GM12891 (cell line): ENCODE measurements around the gene KLHL11.
"Not testable (repeated sequence)": the region's sequence is repeated elsewhere in the genome, so short reads cannot be mapped to it uniquely, and the experiment has no call there.

Experiments
- DNase-seq: peaks from one replicate; pipeline ENCODE4 v3.0.0; 2011; ENCODE audit warnings: low spot score; ENCODE audit not compliant: insufficient read length
- FAIRE-seq: peaks from 2 replicates; lab custom pipeline; 2011; peaks lifted over from hg19 to GRCh38; lab: Jason Lieb, UNC
- PAX5 ChIP-seq: IDR thresholded peaks from 2 replicates; pipeline ENCODE4 v1.6.1; 2011; ENCODE audit warnings: low read length, moderate library complexity, mild to moderate bottlenecking; ENCODE audit not compliant: insufficient read depth, severe bottlenecking
- POLR2A ChIP-seq: IDR thresholded peaks from 2 replicates; pipeline ENCODE4 v1.6.1; 2011; ENCODE audit warnings: low read depth, low read length, control low read depth
- POLR2AphosphoS5 ChIP-seq: IDR thresholded peaks from 2 replicates; pipeline ENCODE4 v1.6.1; 2011; ENCODE audit warnings: low read depth, low read length, control low read depth
- POU2F2 ChIP-seq: IDR thresholded peaks from 2 replicates; pipeline ENCODE4 v1.6.1; 2011; ENCODE audit warnings: low read depth, mild to moderate bottlenecking, control low read depth, low read length, moderate library complexity
- SPI1 ChIP-seq: IDR thresholded peaks from 2 replicates; pipeline ENCODE4 v1.6.1; 2011; ENCODE audit warnings: low read depth, low read length, control low read depth
- TAF1 ChIP-seq: IDR thresholded peaks from 2 replicates; pipeline ENCODE4 v1.6.1; 2011; ENCODE audit warnings: low read depth, low read length, control low read depth

The KLHL11 gene

DNA sequence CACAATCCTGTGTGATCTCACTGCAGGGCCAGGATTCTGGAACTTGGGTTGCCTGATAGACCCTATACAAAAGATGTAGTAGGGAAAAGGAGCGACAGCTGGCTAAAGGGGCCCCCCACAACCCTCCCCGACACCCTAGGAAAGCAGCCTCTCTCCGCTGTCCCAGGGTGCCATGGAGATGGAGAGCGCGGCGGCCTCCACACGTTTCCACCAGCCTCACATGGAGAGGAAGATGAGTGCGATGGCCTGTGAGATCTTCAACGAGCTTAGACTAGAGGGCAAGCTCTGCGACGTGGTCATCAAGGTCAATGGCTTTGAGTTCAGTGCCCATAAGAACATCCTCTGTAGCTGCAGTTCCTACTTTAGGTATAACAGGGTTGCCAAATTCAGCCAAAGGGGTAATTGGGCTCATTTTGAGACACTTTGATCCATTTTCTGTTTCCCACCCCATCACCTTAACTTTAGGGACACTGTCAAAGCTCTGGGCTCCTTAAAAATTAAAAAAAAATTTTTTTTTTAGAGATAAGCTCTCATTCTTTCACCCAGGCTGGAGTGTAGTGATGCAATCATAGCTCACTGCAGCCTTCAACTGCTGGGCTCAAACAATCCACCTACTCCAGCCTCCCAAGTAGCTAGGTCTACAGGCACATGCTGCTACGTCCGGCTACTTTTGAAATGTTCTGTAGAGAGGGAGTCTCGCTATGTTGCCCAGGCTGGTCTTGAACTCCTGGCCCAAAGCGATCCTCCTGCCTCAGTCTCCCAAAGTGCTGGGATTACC lies 27.3 kb downstream of the KLHL11 start, which contains the start of gene KLHL10:
Gene KLHL10, plus strand, starts transcription at position 65 of the 778 bp plus-strand sequence. Its CDS starts 108 bp downstream, at position 173.
- DNase-seq (no peak), FAIRE-seq (no peak)
- TF ChIP-seq PAX5 (no peak), TAF1 (no peak), POLR2AphosphoS5 (no peak), POU2F2 (no peak), POLR2A (no peak), SPI1 (no peak)

DNA sequence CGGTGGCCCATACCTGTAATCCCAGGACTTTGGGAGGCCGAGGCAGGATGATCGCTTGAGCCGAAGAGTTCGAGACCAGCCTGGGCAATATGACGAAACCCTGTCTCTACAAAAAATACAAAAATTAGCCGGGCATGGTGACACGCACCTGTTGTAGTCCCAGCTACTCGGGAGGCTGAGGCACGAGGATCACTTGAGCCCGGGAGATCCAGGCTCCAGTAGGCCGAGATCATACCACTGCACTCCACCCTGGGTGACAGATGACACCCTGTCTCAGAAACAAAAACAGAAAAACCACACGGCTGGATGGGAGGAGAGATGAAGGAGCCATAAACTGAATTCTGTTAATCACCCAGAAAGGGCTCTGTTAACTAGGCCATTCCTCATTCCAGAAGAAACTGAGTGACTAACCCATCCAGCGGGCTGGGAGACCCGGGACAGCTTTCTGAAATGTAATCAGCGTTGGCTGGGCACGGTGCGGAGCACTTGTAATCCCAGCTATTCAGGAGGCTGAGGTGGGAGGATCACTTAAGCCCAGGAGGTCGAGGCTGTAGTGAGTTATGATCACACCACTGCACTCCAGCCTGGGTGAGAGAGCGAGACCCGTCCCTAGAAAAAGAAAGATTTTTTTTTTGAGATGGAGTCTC lies 28.6 kb downstream of the KLHL11 start:
- DNase-seq, result no peak
- FAIRE-seq, result no peak
- TF ChIP-seq TAF1 (no peak), PAX5 (no peak), SPI1 (no peak), POLR2A (no peak), POLR2AphosphoS5 (no peak), POU2F2 (no peak)

DNA sequence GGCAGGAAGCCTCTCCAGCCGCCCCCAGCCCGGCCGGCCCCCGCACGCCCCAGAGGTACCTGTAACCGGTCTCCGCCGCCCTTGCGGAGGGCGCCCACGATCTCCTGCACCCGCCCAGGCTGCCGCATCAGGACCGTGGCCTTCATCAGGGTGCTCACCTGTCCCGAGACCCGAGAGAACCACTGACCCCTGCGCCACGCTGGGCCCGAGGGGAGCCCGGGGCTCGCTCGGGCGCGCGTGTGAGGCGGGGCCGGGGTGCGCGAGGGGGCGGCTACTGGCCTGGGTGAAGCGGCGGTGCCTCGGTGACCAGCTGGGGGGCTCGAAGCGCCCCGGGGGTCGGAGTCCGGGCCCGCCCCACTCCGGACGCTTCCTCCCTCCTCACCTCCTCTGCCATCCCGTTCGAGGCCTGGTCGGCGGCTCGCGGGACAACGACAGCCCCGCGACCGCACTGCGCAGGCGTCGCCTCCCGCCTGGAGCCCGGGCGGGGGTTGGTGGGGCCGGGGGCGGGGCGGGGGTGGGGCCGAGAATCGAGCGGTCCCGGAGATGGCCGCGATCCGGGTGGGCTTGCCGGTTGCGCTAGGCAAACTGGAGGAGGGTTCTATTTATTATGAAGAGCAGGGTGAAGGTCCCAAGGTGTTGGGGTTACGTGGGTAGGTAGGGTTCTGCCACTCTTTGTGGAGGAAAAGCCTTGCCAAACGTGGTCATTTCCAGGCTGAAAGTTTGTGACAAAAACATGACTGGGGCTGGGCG lies 29.2 kb downstream of the KLHL11 start, which contains the start of gene NT5C3B:
Gene NT5C3B, minus strand, starts transcription at position 433 of the 750 bp plus-strand sequence. Its CDS starts 39 bp downstream, at position 394.
- TF ChIP-seq TAF1 (no peak), POU2F2 (no peak), SPI1 (no peak), POLR2A (no peak), PAX5 (no peak), POLR2AphosphoS5 (no peak)
- peak; percentile 87 for DNase-seq
- peak; percentile 62 for FAIRE-seq

DNA sequence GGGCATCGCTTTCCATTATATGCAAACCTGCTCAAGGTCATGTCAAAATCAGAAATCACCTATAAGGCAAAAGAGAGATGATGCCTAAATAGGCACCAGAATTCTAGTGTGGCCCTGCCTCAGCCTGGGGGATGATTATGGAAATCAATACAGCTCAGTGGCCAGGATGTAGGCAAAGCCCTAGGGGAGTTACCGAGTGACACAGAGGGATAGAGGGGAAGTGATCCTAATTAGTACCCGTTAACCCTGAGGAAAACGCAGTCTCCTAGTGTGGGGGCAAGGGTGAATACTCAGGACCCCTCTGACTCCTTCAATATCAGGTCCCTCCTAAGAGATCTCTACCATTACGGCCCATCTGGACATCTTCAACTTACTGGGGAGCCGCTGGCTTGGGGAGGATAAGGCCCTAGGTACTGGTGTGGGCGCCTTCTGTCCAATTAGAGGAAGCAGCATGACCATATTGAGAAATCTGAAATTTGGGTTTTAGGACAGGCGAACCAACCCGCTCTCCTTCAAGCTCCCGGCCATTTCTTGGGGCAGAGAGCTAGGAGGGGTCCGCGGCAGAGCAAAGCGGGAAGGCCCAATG lies 29.9 kb downstream of the KLHL11 start:
- FAIRE-seq (peak; percentile 54), DNase-seq (no peak)
- TF ChIP-seq POLR2A (no peak), SPI1 (peak; percentile 55), POU2F2 (no peak), TAF1 (no peak), POLR2AphosphoS5 (no peak)

DNA sequence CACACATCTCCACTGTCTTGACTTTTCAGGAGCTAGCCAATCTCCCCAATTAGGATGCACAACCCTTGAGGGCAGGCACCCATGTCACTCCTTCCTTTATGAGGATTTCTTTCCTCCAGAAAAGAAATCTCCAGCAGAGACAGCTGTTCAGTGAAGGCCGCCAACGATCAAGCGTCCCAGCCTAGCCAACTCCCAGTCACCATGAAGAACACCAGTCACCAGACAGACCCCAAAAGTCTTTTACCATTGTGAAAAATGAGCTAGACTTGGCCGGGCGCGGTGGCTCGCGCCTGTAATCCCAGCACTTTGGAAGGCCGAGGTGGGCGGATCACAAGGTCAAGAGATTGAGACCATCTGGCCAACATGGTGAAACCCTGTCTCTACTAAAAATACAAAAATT lies 35.3 kb downstream of the KLHL11 start:
- DNase-seq, FAIRE-seq: not testable (repeated sequence)

DNA sequence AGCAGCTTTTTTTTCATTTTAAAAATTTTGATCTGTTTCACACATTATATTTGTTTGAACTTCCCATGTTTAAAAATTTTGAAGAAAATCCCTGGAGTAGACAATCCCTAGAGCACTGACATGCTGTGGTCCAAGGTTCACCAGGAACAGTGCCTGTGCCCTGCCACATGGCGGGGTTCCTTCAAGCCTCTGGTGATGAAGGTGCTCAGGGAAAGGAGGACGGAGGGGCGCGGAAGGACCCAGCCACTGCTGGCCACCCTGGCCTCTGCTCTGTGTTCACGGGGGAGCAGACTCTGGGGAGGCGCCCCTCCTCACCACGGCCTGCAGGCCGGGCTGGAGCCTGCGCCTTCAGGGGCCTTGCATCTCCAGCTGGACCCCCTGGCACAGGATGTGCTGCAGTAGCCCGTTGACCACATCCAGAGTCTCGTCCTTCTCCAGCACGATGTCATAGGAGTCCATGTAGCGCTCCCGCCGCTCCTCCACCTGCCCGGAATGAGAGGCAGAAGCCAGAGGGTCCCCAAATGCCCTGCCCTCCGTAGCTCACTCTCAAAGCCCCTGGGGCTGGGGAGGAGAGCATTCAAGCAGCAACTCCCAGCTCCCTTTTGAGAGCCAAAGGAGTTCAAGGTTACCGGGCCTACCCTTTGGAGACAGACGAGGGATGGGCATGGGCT lies 39.9 kb downstream of the KLHL11 start:
- TF ChIP-seq PAX5, result no peak
- no peak for TF ChIP-seq POLR2A
- no peak for TF ChIP-seq POU2F2
- TF ChIP-seq TAF1, result no peak
- TF ChIP-seq POLR2AphosphoS5, result no peak
- no peak for TF ChIP-seq SPI1
- no peak for FAIRE-seq

DNA sequence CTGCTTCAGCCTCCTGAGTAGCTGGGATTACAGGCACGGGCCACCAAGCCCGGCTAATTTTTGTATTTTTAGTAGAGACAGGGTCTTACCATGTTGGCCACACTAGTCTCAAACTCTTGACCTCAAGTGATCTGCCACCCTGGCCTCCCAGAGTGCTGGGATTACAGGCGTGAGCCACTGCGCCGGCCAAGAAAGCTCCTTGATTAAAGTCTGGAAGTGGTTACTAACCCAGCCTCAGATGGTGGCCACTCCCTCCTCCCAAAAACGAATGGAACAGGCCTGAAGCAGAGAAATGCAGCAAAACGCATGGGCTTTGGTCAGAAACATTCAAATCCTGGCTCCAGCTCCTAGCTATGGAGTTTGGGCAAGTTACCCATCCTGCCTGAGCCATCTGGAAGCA lies 41.1 kb downstream of the KLHL11 start:
- FAIRE-seq, result no peak
- no peak for TF ChIP-seq PAX5
- TF ChIP-seq SPI1, result no peak
- no peak for TF ChIP-seq POU2F2
- TF ChIP-seq POLR2AphosphoS5, result no peak
- TF ChIP-seq POLR2A, result no peak
- no peak for TF ChIP-seq TAF1

More for the DNA sequence above, 39.9 kb downstream of the KLHL11 start:
- no peak for DNase-seq

DNA sequence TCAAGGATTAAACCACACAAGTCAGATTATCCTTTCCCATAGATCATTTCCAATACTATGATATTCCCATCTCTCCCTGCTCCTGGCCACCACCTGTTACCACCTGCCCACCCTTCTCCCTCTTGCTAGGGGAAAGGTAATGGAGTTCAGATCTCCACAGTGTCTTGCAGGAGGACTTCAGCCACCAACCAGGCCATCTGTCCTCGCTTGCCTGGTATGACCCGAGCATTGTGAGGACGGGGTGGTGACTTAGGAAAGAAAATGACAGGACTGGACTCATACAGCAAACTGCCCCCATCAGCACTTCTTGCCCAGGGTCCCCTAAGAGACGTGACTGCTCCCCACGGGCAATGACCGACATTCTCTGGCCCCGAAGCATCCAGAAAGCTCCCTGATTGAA lies 41.6 kb downstream of the KLHL11 start:
- FAIRE-seq (no peak), DNase-seq (no peak)
- TF ChIP-seq POU2F2 (no peak), POLR2A (no peak), TAF1 (no peak), POLR2AphosphoS5 (no peak), PAX5 (no peak), SPI1 (no peak)

More for the DNA sequence above, 41.1 kb downstream of the KLHL11 start:
- DNase-seq, result no peak

DNA sequence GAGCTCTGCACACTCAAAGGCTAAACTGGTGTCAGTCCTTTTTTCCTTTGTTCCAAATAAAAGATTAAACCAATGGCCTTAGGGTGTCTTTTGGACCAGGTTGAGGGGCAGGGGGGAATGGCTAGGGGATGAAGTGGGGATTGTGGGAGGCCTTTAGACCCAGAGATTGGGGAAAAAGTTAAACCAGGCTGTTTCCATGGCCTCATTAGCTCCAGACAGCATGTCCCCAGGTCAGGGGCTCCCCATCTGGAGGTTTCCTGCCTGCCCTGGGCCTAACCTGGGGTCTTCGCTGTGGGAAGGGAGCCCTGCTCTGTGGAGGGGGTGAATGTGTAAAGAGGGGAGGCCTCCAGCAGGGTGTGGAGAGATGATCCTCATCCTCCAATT lies 42.1 kb downstream of the KLHL11 start:
- TF ChIP-seq PAX5 (no peak), POLR2AphosphoS5 (no peak), SPI1 (no peak), POLR2A (no peak), TAF1 (no peak), POU2F2 (no peak)
- DNase-seq, result no peak
- FAIRE-seq, result no peak
